H4 (cell line): ENCODE measurements around the gene SLC26A11. TPM values are rescaled to one million over a fixed set of nuclear protein-coding genes. Genes with fewer than 3 reads are reported as not detected.

Experiments used
- DNase-seq: peaks from one replicate; pipeline ENCODE4 v3.0.0-alpha.2; 2015; ENCODE audit warnings: low spot score
- total RNA-seq: library from RNA; depleted of rRNA; stranded (reverse); fragments of >200 nt; shearing (Covaris generic); gene quantifications from 2 replicates; pipeline ENCODE4 v1.2.3, GENCODE V29; 2014

SLC26A11 gene
- total RNA-seq, 1 experiment from 2014 or later, result 3.6 TPM

GRCh38 chr17:80217703-80218362 lies 2.4 kb upstream of the SLC26A11 start:
- no peak for DNase-seq

DNA sequence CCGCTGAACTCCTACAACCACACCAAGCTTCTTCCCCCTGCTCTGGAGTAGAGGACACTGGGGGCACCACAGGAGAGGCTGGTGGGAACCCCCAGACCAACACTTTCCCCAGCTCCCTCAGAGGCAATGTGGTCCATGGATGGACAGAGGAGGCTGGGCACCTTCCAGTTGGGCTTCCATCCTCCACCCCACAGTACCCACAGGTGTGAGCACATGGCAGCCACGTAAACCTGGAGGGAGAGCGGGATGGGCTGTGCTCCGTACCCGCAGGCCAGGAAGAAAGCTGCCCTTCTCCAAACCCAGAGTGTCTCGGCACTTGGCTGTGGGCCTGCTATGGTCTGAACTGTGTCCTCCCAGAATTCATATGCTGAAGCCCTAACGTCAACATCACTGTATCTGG lies 1.8 kb upstream of the SLC26A11 start:
- no peak for DNase-seq

DNA sequence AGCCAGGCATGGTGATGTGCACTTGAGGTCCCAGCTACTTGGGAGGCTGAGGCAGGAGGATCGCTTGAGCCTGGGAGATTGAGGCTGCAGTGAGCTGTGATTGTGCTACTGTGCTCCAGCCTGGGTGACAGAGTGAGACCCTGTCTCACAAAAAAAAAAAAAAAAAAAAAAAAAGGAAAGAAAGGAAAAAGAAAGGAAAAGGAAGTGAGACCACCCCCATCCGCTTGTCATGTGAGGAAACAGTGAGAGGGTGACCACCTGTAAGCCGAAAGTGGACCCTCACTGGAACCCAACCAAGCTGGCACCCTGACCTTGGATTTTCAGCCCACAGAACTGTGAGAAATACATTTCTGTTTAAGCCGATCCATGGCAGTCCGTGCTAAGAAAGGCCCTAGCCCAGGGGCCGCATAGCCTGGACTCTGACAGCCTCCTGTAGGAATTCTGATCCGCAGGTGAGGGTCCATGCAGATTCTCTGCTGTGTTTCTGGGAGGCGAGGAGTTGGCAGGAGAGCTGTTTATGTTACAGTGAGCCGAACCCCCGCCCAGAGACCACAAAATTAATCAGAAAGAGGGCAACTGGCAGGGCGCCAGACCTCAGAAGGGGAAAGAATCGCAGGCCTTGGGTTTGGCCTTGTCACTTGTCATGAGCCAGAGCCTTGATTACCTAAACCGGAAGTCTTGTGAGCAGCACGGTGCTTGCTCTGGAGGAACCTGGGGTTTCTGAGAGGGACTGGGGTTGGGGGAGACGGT lies 1.0 kb upstream of the SLC26A11 start:
- peak; percentile 96 for DNase-seq

- no peak for DNase-seq
These were observed 519 bp upstream of the SLC26A11 start for GRCh38 chr17:80219763-80220053.

DNA sequence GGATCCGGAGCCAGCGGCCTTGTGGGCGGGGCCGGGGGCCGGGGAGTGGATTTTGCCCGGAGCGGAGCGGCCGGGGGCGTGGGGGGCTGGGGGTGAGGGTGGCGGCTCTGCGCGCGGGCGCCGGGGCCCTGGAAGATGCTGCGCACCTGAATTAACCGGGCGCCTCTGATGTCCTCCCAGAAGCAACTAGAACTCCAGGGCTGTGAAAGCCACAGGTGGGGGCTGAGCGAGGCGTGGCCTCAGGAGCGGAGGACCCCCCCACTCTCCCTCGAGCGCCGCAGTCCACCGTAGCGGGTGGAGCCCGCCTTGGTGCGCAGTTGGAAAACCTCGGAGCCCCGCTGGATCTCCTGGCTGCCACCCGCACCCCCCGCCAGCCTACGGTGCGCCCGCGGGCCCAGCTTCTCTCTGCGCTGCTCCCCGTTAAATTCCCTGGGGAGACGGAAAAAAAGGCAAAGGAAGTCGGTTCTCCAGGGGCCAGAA lies 549 bp downstream of the SLC26A11 start:
- no peak for DNase-seq

DNA sequence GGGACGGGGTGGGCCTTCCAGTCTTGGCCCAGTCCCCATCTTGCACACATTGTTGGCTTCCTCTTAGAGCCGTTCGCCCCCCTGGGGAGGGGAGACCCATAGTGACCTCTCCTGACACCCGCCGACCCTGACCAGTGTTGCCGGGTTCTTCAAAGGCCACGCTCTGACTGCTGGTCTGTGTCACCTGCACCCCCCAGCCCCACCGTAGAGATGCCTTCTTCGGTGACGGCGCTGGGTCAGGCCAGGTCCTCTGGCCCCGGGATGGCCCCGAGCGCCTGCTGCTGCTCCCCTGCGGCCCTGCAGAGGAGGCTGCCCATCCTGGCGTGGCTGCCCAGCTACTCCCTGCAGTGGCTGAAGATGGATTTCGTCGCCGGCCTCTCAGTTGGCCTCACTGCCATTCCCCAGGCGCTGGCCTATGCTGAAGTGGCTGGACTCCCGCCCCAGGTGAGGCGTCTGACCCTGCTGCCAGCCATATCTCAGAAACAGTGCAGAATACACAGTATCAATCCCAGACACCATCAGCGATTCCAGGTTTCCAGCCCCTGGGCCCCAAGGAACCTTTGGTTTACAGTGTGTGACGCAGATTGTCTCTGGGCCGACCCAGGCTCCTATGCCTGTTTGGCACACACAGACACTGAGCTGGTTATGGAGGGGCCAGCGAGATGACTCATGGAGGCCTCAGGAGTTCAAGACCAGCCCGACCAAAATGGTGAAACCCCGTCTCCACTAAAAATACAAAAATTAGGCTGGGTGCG lies 1.3 kb downstream of the SLC26A11 start:
- no peak for DNase-seq

- DNase-seq, result no peak
These were observed 2.3 kb downstream of the SLC26A11 start for GRCh38 chr17:80222376-80223141.

DNA sequence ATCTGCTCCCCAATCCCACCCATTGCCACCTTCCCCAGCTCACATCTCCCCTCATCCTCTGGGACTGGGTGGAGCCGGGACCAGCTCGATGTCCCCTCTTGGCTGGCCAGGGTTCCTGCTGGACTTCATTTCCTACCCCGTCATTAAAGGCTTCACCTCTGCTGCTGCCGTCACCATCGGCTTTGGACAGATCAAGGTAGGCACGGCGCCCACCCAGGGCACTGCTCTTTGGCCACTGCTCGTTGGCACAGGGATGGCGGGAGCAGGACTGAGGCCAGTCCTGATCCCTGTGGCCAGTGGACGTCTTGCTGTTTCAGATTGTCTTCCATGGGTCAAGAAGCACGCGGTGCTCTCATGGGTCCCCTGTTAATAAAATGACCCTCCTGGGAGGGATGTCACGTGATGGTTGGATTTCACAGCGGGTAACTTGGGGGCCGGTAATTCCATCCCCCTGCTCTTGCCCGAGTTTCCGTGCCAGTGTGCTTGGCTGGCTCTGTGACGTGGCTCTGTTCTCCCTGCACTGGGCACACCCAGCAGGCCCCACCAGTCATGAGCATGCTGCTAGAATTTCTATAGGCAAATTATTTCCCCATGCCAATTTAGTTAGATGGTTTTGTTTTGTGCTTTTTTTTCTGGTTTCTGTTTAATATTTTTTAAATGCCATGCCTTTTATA lies 3.1 kb downstream of the SLC26A11 start:
- DNase-seq, result no peak

- no peak for DNase-seq
These were observed 3.7 kb downstream of the SLC26A11 start for GRCh38 chr17:80223838-80224497.

- DNase-seq, result no peak
These were observed 4.5 kb downstream of the SLC26A11 start for GRCh38 chr17:80224683-80225082.

DNA sequence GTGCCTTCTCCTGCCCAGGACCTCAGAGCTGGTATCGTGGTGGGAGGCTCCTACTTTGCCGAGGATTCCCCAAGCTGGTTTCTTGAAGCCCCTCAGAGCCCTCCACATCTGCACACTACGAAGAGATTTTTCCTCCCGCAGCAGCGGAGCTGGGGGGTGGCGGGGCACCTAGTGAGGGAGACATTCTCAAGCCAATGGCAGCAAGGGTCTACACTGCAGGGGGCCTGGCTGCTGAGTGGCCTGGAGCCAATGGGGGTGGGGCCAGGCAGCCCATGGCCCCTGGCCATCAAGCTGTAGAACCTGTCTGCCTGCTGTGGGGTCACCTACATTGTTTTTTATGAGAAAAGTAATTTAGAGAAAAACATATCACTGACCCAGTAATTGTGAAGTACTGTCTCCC lies 5.0 kb downstream of the SLC26A11 start:
- DNase-seq, result no peak

DNA sequence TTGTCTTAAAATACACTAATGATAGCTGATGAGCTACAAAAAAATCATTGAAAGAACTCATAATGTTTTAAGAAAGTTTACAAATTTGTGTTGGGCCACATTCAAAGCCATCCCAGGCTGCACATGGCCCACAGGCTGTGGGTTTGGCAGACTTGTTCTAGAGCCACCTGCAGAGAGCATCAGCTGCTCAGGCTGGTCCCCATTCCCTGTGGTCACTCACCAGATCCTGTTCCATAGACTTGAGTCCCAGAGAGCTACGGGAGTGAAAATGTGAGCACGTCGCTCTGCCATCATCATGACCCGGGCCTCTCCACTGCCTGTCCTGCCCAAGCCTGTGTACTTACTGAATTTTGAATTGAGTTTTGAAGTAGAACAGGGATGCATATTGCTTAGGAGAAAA lies 6.9 kb downstream of the SLC26A11 start:
- DNase-seq, result no peak

DNA sequence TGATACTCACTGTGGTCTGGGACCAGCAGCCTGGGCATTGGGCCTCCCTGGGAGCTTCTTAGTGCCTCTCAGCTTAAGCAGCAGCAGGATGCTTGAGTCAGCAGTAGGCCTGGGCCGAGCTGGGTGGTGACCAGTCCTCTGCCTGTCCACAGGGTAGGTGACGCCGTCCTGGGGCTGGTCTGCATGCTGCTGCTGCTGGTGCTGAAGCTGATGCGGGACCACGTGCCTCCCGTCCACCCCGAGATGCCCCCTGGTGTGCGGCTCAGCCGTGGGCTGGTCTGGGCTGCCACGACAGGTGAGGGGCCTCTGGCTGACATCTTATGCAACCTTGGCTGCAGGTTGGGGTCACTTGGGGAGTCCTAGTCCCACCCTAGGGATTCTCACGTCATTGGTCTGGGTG lies 7.4 kb downstream of the SLC26A11 start:
- no peak for DNase-seq

GRCh38 chr17:80228477-80228876 lies 8.2 kb downstream of the SLC26A11 start:
- DNase-seq, result no peak

GRCh38 chr17:80229011-80229410 lies 8.8 kb downstream of the SLC26A11 start:
- DNase-seq, result no peak

GRCh38 chr17:80232438-80232837 lies 12.2 kb downstream of the SLC26A11 start:
- no peak for DNase-seq

- DNase-seq, result no peak
These were observed 13.0 kb downstream of the SLC26A11 start for GRCh38 chr17:80233202-80233601.

DNA sequence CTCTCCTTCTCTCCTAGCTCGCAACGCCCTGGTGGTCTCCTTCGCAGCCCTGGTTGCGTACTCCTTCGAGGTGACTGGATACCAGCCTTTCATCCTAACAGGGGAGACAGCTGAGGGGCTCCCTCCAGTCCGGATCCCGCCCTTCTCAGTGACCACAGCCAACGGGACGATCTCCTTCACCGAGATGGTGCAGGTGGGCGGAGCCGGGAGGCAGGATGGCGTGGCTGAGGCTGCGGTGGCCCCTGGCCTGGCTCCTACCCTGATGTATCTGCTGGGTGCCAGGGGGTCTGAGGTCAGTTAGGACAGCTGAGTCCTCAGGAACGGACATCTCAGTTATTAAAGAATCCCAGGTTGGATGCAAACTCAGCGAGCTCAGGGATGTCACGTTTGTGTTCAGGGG lies 16.7 kb downstream of the SLC26A11 start:
- no peak for DNase-seq

DNA sequence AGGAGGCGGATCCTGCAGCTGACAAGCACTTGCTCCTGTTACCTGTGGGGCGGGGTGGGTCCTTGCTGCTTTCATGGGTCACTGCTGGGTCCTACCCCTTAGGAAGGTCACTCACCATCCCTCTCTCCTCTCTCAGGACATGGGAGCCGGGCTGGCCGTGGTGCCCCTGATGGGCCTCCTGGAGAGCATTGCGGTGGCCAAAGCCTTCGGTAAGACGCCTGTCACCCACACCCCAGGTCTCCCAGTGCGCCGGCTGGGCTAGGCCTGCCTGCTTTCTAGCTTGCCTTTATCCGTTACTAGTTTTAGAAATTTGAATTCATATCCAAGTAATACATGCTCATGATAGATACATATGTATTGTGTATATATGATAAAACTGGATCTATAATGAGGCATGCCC lies 17.2 kb downstream of the SLC26A11 start:
- no peak for DNase-seq

DNA sequence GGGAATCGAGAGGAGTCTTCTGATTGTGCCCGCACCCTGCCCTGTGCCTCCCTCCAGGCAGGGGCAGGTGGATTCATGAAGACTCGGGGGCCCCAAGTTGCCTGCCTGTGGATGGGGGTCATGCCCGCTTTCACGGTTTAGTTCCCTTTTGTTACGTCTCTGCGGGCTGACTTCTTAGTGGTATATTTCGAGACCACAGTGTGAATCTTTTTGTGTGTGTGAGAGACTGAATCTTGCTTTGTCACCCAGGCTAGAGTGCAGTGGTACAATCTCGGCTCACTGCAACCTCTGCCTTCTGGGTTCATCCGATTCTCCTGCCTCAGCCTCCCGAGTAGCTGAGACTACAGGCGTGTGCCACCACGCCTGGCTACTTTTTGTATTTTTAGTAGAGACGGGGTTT lies 22.3 kb downstream of the SLC26A11 start:
- no peak for DNase-seq
